GM19035 (cell line): ENCODE results near the gene ZNF180.
"Not testable (repeated sequence)": the region's sequence is repeated elsewhere in the genome, so short reads cannot be mapped to it uniquely, and the experiment has no call there.

Source experiments
- ATAC-seq: cut with Tn5 transposase; IDR thresholded peaks from one replicate; pipeline ENCODE4 v1.9.1; 2021; ENCODE audit not compliant: unreplicated experiment

The ZNF180 gene

DNA sequence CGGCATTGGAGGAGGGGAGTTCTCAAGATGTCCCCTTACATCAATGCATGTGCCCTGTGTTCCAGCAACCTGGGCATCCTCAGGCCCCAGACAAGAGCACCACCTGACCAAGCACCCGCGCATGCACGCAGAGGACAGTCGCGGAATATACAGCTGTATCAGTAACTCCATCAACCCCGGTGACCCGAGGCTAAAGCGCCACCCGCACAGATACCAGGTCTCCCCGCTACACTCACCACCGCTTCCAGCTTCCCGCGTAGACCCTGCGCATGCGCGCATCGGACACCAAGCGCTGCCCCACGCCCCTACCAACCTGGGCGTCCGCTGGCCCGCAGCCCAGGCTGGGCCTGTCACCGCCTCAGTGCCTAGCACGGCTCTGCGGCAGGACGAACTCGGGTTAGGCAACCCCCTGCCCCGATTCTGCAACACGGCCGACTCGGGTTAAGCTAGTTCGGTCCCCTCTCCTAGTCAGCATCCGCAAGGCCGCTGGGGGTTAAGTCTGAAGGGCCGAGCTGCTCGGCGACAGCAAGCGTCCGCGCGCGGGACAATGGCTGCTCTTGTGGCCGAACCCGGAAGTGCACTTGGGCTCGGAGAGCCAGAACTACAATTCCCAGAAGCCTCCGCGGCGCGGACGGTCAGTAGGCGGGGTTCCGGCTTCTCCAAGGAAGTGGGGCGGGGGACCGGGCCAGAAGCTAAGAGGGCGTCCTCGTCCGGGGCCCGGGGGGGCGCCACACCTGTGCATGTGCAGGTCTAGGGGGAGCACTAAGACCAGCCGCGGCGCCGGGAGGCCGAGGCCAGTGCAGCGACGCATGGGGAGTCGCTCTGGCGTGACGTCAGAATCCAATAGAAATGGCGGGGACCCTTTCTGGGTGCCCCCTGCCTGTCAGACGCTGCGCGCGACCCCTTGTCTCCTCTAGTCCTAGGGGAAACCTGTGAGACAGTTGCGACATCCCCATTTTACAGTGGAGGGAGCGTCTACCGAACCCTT is at the start of gene ZNF180:
Gene ZNF180 (minus strand): TSS at position 561 of the 988 bp plus-strand sequence. CDS start 3,188 bp downstream, outside the sequence.
- ATAC-seq: peak; percentile 91

- ATAC-seq: no peak
Observed at GRCh38 chr19:44549507-44549906, 49.2 kb upstream of the ZNF180 start.

GRCh38 chr19:44548736-44549135 is 48.4 kb upstream of the ZNF180 start:
- no peak for ATAC-seq

GRCh38 chr19:44544031-44544430 is 43.7 kb upstream of the ZNF180 start:
- no peak for ATAC-seq

- no peak for ATAC-seq
Observed at GRCh38 chr19:44542671-44543070, 42.3 kb upstream of the ZNF180 start.

DNA sequence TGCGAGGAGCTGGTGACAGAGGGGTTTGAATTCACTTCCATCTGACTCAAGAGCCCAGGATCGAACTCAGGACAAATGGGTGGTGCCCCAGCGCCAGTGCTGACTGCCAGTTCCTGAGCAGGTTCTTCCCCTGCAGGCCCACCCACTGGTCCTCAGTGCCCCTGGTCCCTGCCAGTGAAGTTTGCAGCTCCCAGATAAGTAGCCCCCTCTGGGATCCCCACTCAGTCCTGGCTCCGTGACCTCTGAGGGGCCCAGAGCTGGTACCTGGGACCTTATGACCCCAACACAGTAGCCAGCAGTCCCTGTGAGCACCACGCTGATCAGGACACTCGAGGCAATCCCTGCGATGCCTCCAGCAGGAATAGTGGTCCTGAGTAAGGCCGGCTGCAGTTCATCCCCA is 40.4 kb upstream of the ZNF180 start:
- ATAC-seq: no peak

GRCh38 chr19:44539991-44540390 is 39.7 kb upstream of the ZNF180 start:
- no peak for ATAC-seq

DNA sequence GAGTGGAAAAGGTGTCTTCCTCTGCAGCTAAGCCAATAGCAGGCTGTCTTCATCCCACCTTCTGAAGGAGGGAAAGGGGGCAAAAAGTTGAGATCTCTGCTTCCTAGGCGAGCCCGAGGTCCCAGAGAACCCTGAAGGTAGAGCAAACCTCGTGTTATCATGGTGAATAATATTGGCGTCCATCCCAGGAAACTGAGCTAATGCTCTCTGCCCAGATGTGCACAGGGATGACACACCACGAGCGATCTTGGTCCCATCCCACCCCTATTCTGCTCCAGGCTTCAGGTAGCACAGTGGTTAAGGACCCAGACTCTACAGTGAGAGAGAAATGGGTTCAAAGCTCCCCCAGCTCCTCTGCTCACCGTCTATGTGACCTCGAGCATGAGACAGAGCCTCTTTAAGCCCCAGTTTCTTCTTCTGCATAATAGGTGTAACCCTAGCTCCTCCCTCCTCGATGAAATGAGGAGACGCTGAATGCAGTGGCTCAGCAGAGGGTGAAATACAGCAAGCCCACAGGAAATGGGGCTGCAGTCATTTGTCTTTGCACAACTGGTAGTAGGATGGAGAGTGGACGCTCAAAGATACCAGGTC is 39.0 kb upstream of the ZNF180 start:
- no peak for ATAC-seq

- ATAC-seq: not testable (repeated sequence)
Observed at GRCh38 chr19:44535361-44535760, 35.0 kb upstream of the ZNF180 start.

DNA sequence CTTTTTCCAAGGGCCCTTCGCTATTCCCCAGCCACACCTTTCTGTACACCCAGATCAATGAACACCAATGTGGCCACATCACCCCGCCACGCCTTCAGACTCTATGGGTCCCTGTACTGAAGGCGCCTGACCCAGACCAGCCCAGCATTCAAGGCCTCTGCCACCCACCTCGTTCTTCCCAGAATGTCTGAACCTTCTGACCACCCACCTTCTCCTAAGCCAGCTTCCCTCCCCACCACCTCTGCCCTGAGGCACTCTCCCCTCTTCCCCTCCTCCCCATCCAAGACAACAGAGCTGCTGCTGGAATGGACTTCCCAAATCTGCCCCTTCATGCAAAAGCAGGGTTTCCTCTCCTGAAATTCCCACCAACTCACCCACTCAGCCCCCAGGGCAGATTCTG is 32.5 kb upstream of the ZNF180 start:
- ATAC-seq: no peak

DNA sequence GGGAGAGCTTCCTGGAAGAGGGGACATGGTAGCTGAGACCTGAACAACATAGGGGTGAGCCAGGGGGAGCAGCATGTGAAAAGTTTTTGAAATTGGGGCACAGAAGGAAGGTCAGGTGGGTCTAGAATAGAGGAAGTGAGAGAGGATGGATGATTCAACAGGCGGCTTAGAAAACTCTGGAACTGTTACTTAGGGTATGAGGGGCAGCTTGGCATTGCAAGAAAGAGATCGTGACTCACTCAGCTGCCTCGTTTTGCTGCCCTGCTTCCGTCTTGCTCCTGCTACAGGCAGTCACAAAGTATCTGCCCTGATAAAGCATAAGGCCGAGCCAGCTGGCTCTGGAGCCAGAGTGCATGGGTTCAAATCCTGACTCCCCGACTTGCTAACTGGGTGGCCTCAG is 30.5 kb upstream of the ZNF180 start:
- ATAC-seq: no peak

GRCh38 chr19:44529536-44529935 is 29.2 kb upstream of the ZNF180 start, which contains the start of gene CEACAM20:
TSS of gene CEACAM20 (minus strand) at chr19:44529675. CDS start at chr19:44529509, 166 bp downstream.
- ATAC-seq: no peak

DNA sequence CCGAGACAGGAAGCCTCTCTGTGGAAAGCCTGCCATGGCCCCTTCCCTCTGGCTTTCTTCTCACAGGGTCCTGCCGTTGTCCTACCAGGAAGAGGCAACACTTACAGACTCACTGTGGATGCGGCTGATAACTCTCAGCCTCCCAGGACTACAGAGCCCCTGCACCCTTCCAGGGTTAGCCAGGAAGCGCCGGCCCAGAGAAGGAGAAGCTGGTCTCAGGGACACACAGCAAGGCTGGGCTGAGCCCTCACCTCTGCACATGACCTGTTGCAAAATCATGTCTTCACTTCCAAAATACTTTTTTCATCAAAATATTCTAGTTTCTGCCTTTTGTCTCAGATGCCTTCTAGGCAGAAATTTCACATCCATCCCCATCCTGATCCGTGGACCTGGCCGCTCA is 27.2 kb upstream of the ZNF180 start:
- ATAC-seq: no peak

DNA sequence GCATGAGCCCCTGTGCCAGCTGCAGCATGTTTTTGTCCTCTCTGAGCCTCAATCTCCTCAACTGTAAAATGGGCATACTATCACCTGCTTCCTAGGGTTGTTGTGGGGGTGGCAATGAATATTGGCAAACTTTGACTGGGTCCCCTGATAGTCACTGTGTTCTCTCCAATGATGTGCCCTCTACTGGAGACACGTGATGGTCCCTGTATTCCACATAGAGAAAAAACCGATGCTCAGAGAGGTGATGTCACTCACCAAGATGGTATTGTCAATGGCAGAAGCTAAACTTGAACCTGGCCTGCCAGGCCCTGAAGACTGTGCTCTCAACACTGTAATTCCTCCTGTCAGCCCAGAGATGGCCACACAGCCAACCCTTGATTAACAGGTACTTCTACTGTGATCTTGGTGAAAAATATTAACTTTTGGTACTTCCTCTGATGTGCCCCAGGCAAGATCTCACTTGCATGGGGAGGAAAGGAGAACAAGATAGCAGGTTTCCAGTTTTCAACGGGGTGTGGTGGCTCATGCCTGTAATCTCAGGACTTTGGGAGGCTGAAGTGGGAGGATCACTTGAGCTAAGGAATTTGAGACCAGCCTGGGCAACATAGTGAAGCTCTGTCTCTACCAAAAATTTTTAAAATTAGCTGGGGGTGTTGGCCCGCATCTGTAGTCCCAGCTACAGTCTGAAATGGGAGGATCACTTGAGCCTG is 25.6 kb upstream of the ZNF180 start:
- ATAC-seq: no peak

GRCh38 chr19:44521370-44521769 is 21.0 kb upstream of the ZNF180 start:
- ATAC-seq: no peak

GRCh38 chr19:44517146-44517545 is 16.8 kb upstream of the ZNF180 start:
- ATAC-seq: no peak

DNA sequence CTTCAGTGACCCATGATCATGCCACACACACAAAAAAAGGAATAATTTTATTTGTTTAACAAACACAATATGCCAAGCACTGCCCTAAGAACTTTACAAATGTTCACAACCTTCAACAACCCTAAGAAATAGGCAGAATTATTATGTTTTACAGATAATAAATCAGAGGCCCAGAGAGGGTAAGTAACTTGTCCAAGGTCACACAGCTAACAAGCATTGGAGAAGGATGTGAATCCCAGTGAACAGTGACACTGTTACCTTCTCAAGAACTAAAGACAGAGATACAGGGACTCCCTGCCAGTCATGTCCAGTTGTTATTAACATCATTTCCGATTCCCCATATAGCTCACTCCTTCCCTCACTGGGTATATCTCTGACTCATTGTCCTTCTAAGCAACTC is 15.6 kb upstream of the ZNF180 start:
- no peak for ATAC-seq

- no peak for ATAC-seq
Observed at GRCh38 chr19:44515031-44515430, 14.7 kb upstream of the ZNF180 start.

DNA sequence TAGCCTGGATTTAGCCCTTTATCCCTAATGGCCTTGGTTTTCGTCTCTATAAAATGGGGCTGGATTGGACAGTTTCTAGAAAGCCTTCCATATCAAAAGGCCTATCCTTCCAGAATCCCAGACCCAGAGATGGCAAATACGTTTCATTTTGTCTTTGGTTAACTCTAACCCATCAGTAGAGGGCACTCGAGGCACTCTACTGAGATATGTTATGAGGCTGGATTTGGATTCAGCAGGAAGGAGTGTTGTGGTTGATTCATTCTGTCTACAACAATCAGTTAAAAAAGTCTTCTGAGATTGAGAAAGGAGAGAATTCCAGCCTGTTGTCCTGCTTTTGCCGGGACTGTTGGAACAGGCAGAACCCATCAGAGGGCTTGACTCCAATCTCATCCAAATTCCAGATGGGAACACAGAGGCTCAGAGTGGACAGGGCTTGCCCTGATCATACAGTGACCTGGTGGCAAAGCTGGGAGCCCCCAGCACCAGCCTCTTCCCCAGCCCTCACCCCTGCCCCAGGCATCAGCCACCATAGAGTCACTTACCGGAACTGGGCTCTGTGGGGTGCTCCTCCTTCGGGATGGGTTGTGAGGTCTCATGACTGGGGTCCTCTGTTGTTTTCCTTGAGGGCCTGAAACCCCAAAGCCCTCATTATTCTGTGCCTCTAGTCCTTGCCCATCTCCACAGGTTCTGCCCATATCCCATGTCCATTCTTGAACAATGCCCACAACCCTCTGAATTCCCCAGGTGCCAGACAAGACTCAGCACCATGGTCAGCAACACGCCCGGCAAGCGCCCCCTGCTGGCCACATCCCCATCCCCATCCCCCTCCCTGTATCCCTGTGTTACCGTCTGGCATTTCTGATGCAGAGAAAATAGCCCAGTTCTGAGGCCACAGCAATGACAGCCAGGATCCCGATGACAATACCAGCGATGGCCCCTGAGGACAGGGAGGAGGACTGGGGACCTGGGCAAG is 12.3 kb upstream of the ZNF180 start:
- ATAC-seq: no peak

GRCh38 chr19:44509478-44509877 is 9.2 kb upstream of the ZNF180 start:
- ATAC-seq: no peak
